Fibroblast of the conjunctiva (primary cell): ENCODE data around the gene PTPN5.

Source experiments
- DNase-seq: peaks from one replicate; pipeline ENCODE4 v3.0.0-alpha.2; 2010; ENCODE audit warnings: low read depth

Gene PTPN5

DNA sequence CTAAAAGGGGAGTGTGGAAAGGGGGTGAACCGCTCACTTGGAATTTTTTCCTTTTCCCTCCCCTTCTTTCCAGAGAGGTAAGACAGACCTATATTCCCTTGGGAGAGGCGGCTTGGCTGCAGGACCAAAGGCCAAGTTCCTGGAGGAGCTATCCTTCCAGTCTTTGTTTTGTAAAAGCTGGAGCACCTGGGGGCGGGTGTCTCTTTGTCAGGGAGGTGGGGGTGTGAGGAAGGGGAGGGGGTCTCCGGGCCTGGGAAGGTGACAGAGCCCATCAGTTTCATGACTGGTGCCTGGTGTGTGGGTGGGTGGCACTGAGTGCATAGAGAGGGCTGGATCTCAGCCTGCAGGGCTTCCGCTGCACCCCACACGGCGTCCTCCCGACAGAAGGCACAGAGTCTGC lies 18.5 kb downstream of the PTPN5 start:
- DNase-seq, result no peak

DNA sequence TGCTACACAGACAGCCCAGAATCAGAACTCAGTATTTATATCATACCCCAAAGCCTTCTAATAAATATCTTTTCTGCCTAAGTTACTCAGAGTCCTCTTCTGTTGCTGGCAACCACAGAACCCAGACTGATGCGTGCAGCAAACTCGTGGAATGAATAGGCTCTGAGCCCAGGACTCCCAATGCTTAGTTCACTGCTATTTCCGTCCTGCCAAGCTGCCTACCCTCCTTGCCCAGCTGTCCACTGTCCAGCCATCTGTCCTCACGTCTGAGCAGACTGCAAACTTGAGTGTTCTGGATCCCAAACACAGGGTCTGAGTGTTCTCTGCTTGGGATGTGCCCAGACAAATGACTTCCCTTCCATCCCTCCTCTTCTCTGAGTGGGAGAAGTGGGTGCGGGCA lies 19.4 kb downstream of the PTPN5 start:
- DNase-seq, result no peak

DNA sequence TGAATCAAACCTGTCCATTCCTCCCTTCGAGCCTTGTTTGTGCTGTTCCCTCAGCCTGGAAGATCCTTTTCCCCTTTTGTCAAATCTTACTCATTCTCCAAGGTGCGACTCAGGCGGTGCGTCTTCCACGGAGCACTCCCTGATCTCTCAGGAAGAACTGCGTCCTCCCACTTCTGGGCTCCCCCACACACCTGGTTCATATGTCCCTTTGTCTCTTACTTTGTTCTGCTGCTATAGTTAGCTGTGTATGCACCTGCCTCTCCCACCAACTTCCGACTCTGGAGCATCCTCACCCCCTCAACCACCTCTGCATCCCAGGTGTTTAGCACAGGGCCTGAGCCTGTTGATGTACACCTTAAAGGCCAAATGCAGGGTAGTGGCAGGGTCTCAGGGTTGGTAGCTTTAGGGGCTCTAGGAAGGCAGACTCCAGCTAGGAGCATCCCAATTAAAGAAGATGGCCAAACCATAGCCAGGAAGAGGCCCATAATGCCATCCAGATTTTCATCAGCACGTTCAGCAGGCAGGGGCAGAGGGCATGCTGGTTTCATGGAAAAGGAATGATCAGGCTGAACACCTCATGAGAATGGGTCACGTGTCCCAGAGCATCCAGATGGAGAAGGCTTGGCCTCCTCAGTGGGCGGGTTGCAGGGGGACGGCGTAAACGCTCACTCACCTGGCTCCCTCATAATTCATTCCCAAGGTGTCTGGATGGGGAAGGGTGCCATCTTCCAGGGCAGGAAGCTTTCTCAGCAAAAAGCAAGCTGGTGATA lies 20.1 kb downstream of the PTPN5 start:
- DNase-seq, result no peak

- DNase-seq, result no peak
Observed at GRCh38 chr11:18770479-18771125, 21.0 kb downstream of the PTPN5 start.

GRCh38 chr11:18769802-18770456 lies 21.7 kb downstream of the PTPN5 start:
- no peak for DNase-seq

GRCh38 chr11:18768978-18769377 lies 22.6 kb downstream of the PTPN5 start:
- DNase-seq, result no peak

DNA sequence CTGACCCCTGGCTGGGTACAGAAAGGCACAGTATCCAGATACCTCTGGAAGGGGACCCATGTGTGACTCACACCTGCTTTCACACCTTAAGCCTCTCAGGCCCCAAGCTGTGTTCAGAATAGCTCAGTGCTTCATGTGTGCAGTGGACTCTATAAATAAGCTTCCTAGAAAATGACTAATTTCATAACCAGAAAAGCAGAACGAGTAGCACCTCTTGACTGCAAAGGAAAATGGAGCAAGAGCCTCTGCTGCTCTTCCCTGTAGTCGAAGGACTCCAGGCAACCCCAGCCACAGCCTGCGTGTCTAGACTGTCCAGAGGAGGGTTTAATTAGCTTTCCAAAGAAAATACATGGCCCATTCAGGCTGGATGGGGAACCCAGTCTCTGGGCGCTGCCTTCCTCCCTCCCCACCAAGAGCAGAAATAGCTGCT lies 23.1 kb downstream of the PTPN5 start:
- DNase-seq, result no peak

GRCh38 chr11:18766015-18766414 lies 25.6 kb downstream of the PTPN5 start:
- no peak for DNase-seq

DNA sequence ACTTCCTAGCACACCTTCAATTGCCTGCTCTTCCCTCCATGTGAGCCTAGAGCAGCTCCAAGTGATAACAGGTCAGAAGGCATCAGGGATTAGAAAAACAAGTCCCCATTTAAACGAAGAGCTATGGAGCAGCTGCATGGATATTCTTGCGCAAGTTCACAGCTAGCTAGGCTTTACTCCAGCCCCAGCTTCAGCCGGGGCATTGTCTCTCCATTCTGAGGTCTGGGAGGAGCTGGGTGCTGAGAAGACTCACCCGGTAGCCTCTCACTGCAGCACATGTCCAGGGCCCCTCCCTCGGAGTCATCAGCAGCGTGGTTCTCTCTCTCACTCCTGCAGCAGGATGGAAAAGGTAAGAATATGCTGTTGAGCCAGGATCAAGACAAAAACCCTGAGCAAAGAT lies 26.0 kb downstream of the PTPN5 start:
- DNase-seq, result no peak

- DNase-seq, result no peak
Observed at GRCh38 chr11:18761741-18762140, 29.9 kb downstream of the PTPN5 start.

DNA sequence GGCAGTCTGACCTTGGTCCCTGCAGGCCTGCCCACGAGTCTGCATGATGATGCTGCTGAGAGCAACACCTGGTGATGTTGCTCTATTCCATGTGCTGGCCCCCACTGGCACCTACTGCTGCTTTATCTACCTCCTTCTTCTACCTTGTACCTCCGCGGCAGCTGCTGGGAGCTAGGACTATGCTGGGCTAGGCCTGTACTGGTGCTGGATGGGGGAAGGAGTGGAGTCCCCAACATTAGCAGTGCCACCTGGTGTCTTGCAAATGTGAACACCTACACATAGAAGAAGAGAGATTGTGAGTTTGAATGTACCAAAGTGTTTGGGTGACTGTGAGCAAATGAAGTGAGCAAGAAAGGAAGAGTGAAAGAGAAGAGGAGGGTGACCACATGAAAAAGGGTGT lies 30.5 kb downstream of the PTPN5 start:
- no peak for DNase-seq

DNA sequence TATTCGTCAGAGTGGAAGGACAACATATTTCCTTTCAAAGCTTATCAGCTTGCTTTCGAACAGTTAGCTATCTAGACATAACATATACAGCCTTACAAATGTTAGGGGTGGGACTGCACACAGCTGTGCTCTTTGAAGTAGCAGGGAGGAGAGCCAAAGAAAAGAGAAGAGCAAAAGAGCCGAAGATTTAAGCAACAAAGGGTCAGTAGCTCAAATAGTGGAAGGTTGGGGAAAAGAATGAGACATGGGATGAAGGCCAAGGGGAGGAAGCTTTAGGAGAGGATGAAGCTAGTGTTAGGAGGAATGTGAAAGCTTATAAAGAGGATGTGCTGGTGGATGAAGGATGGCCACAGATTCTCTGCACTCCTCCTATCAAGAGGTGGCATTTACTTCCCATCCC lies 33.8 kb downstream of the PTPN5 start:
- DNase-seq, result no peak

DNA sequence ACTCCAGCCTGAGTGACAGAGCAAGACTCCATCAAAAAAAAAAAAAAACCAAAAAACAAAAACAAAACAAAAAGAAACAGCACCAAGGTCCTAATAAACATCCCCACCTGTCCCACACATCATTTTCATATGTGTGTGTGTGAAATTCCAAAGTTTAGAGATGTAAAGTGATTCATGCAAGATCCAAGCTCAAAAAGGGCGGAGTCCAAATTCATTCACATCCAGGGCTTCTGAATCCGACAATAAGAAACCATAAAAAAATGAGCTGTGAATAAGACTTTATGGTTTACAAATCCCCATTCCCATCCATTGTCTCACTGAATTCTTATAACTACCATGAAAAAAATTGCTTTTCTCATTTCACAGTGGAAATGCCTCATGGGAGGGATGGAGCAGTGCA lies 34.7 kb downstream of the PTPN5 start:
- DNase-seq, result no peak

- no peak for DNase-seq
Observed at GRCh38 chr11:18754308-18754707, 37.3 kb downstream of the PTPN5 start.

- no peak for DNase-seq
Observed at GRCh38 chr11:18752502-18752901, 39.1 kb downstream of the PTPN5 start.

GRCh38 chr11:18750944-18751343 lies 40.7 kb downstream of the PTPN5 start:
- DNase-seq, result no peak

DNA sequence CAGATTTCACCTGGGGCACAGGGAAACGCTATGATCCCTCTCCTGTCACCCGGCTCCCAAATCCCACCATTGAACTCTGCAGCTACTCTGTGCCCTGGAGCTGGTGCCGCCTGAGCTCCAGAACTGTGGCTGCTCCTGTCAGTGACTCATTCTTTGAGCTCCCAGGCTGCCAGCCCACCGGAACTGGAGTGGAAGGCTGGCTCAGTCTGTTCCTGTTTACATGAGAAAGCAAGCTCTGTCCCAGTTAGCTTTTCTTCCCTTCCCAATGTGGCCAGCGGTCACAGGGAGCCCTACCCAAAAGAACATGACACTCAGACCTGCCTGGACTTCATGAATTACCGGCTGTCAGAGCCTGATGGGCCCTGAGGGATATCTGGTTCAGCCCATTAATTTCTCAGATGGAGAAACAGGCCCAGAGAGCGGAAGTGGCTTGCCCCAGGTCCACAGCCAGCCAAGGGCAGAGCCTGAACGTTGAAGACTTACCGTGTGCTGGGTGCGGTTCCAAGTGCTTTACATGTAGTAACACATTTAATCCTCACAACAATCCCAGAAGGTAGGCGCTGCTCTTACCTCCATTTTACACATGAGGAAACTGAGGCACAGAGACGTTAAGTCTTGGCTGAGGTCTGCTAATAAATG lies 41.8 kb downstream of the PTPN5 start:
- no peak for DNase-seq

DNA sequence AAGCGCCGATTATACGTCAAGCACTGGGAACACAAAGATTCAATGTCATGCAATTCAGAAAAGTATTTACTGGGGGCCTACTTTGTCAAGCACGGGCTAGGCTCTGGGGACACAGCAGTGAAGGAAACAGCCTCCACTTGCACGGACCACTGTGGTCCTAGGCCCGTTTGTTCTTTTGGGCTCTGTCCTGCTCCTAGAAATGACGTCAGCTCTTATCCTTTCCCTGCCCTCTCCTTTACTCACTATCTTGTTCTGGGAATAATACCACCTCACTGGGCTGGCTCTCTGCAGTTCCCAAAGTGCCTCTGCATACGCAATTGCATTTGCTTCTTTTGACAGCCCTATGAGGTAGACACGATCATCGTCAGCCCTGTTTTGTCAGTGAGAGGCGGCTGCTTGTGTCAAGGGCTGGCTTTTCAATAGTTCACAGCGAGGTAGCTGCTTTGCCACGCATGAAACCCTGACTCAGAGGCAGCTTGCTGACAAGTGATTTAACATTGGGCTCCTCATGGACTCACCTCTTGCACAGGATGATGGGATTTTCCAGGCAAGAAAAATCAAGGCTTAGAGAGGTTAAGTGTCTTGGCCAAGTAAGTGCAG lies 42.7 kb downstream of the PTPN5 start:
- DNase-seq, result no peak

- no peak for DNase-seq
Observed at GRCh38 chr11:18745251-18745650, 46.3 kb downstream of the PTPN5 start.

DNA sequence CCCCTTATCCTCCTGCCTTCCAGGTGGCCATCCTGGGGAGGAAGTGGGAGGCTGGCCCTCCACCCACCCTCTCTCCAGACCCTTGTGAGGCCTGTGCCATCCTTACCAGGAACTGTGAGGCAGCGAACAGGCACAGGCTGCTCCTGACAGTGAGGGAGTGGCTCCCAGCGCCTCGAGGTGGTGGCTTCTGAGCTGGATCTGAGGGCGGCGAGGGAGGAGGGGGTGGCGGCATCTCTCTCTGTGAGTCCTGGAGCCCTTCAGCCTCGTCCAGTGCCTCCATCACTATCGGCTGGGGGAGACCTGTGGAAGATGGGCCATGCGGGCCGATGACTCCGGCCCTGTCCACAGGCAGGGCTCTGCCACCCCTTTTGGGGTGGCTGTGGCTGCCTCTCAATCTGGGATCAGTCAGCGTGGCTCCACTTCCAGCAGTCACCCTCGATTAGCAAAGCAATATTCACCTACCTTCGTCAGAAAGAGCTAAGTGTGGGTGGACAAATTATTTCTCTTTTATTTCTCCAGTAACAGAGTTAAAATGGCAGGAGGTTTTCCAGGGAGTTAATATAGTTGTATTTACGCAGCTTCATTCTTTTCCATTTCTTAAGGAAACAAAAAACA lies 47.6 kb downstream of the PTPN5 start:
- DNase-seq, result no peak

DNA sequence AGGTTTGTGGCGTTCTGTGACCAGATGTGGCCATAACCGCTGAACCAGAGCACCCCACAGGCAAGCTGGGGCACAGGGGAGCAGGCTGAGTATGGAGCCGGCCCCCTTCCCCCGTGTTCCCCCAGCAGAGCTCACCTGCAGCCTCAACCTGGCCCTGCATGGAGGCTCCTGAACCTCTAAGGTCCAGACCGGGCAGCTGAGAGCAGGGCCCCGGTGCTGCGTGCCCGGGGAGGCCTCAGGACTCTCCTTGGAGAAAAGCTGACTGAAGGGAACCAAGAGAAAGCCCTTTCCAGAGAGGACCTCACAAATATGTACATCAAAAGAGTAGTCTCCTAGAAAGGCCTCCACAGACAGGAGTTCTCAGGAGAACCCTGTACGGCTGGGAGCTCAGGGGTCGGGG lies 48.2 kb downstream of the PTPN5 start:
- DNase-seq, result no peak

DNA sequence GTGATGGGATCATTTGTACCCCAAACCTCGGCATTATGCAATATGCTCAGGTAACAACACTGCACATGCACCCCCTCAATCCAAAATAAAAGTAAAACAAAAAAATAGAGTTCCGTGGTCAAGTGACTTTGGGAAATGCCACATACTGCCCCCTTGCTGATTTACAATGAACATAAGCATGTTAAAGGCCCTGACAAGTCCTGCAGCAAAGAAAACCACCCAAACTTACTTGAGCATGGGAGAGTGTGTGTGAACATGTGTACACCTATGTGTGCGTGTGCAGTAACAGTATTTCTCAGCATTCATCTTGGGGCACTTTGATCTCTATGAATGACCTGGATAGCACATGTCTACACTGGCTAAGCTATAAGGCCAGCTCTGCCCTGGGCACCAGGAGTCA lies 49.8 kb downstream of the PTPN5 start:
- no peak for DNase-seq
